Uterus (tissue), 4 donors: ENCODE data around the gene LIFR. TPM values are rescaled to one million over a fixed set of nuclear protein-coding genes. Genes with fewer than 3 reads are reported as not detected.
"Not testable (repeated sequence)": the region's sequence is repeated elsewhere in the genome, so short reads cannot be mapped to it uniquely, and the experiment has no call there.

Source experiments
- DNase-seq, 2 donors: peaks; one replicate each; pipeline ENCODE4 v3.0.0-alpha.2; 2019 to 2020
- H3K27ac ChIP-seq, 2 donors: fragments of 200-600 bp; sonication (generic); 1 replicate in 1 of 2; 2 replicates in 1 of 2; pipeline ENCODE4 v1.5.1; 2016 to 2018
- H3K27me3 ChIP-seq, 2 donors: fragments of 200-600 bp; sonication (generic); one replicate each; pipeline ENCODE4 v1.5.1; 2018 to 2019; ENCODE audit warnings: control low read depth in 1 of 2
- H3K36me3 ChIP-seq, 2 donors: fragments of 200-600 bp; sonication (generic); one replicate each; pipeline ENCODE4 v1.5.1; 2019; ENCODE audit warnings: control low read depth in 1 of 2
- H3K4me1 ChIP-seq, 2 donors: fragments of 200-600 bp; sonication (generic); one replicate each; pipeline ENCODE4 v1.5.1; 2018 to 2019; ENCODE audit warnings: control low read depth in 1 of 2
- H3K4me3 ChIP-seq, 2 donors: fragments of 200-600 bp; sonication (generic); 1 replicate in 1 of 2; 2 replicates in 1 of 2; pipeline ENCODE4 v1.5.1; 2018 to 2019; ENCODE audit warnings: mild to moderate bottlenecking in 1 of 2
- H3K9me3 ChIP-seq, 2 donors: fragments of 200-600 bp; sonication (generic); one replicate each; pipeline ENCODE4 v1.5.1; 2019; ENCODE audit warnings: control low read depth in 1 of 2
- POLR2A ChIP-seq, 2 donors: fragments of 450-650 bp; IDR thresholded peaks; one replicate each; pipeline ENCODE4 v1.6.1; 2016; ENCODE audit warnings: antibody characterized with exemption in 2 of 2, mild to moderate bottlenecking in 1 of 2, moderate library complexity in 1 of 2
- intact Hi-C: fragments of 100-400 bp; cut with DNase I; formaldehyde crosslinking; loops from one replicate; pipeline ENCODE4 v1.15.1; 2023; ENCODE audit warnings: low total_unique reads
- total RNA-seq, 4 donors: library from RNA; depleted of rRNA in 3 of 4; stranded (reverse); fragments of >200 nt in 3 of 4; gene quantifications; one replicate each; pipeline versions ENCODE4 v1.1.0 to v1.2.4, GENCODE V29; 2014 to 2023
- TF ChIP-seq, protein P1 (sequence below), 4 experiments: fragments of 200-600 bp in 2 of 4; fragments of 450-650 bp in 2 of 4; sonication (generic) in 2 of 4; IDR thresholded peaks; one replicate each; pipeline ENCODE4 v1.5.1; 2016 to 2019; ENCODE audit warnings: antibody characterized with exemption in 4 of 4, mild to moderate bottlenecking in 2 of 4, moderate library complexity in 1 of 4
- donor health status: DM: yes; HTN: yes; CAD: no.

Gene LIFR
- total RNA-seq, 4 donors from 2014 or later: 141 to 310 (median 232) TPM

- TF ChIP-seq POLR2A (IDR thresholded peaks at IDR 0.05): no peak
- TF ChIP-seq, protein P1, sequence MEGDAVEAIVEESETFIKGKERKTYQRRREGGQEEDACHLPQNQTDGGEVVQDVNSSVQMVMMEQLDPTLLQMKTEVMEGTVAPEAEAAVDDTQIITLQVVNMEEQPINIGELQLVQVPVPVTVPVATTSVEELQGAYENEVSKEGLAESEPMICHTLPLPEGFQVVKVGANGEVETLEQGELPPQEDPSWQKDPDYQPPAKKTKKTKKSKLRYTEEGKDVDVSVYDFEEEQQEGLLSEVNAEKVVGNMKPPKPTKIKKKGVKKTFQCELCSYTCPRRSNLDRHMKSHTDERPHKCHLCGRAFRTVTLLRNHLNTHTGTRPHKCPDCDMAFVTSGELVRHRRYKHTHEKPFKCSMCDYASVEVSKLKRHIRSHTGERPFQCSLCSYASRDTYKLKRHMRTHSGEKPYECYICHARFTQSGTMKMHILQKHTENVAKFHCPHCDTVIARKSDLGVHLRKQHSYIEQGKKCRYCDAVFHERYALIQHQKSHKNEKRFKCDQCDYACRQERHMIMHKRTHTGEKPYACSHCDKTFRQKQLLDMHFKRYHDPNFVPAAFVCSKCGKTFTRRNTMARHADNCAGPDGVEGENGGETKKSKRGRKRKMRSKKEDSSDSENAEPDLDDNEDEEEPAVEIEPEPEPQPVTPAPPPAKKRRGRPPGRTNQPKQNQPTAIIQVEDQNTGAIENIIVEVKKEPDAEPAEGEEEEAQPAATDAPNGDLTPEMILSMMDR (IDR thresholded peaks at IDR 0.05): no peak
- H3K9me3 ChIP-seq: no peaks in the 10 kb centered on the region
- DNase-seq: no peak
- no peak overlapping the region for H3K4me3 ChIP-seq
- no peaks in the 10 kb centered on the region for H3K27me3 ChIP-seq
- intact Hi-C loops: no loop called here
- no peak overlapping the region for H3K27ac ChIP-seq
- H3K36me3 ChIP-seq: no peaks in the 10 kb centered on the region
- no peaks in the 10 kb centered on the region for H3K4me1 ChIP-seq
These were observed 17.1 kb upstream of the LIFR start for GRCh38 chr5:38573521-38573920.

- DNase-seq: no peak
- intact Hi-C loops: no loop called here
- no peaks in the 10 kb centered on the region for H3K4me1 ChIP-seq
- H3K27ac ChIP-seq: no peak overlapping the region
- TF ChIP-seq, protein P1 (IDR thresholded peaks at IDR 0.05): no peak
- no peak for TF ChIP-seq POLR2A (IDR thresholded peaks at IDR 0.05)
- H3K36me3 ChIP-seq: no peaks in the 10 kb centered on the region
- H3K9me3 ChIP-seq: no peaks in the 10 kb centered on the region
- H3K4me3 ChIP-seq: no peak overlapping the region
- no peaks in the 10 kb centered on the region for H3K27me3 ChIP-seq
These were observed 12.7 kb upstream of the LIFR start for GRCh38 chr5:38569180-38569579.

- H3K27ac ChIP-seq, H3K4me3 ChIP-seq, H3K27me3 ChIP-seq, DNase-seq, H3K9me3 ChIP-seq, H3K36me3 ChIP-seq, intact Hi-C loops, H3K4me1 ChIP-seq: not testable (repeated sequence)
These were observed 10.9 kb upstream of the LIFR start for GRCh38 chr5:38567306-38567705.

DNA sequence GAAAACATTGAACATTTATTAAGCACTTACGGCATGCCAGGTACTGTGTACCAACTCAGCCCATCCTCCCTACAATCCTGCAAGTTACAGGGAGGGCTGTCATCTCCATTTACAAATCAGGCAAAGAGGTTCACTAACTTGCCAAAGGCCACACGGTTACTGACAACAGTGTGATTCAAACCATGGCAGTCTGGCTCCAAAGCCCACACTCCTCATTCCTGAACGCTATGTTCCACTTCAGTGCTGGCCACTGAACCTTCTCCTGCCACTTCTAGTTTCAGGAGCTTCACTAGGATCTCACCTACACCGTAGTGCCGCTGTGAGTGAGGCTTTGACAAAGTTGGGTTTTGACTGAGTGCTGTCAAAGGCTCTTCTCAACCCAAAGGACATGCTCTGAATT, 7.2 kb upstream of the LIFR start:
- Histone ChIP-seq H3K4me3 (no peak overlapping the region), H3K4me1 (no peaks in the 10 kb centered on the region), H3K27me3 (no peaks in the 10 kb centered on the region), H3K27ac (no peak overlapping the region), H3K36me3 (no peaks in the 10 kb centered on the region), H3K9me3 (no peaks in the 10 kb centered on the region)
- intact Hi-C loops: no loop called here
- no peak for DNase-seq
- TF ChIP-seq POLR2A (IDR thresholded peaks at IDR 0.05): no peak
- TF ChIP-seq, protein P1 (IDR thresholded peaks at IDR 0.05): no peak

- Histone ChIP-seq H3K9me3 (no peaks in the 10 kb centered on the region), H3K36me3 (no peaks in the 10 kb centered on the region), H3K4me1 (no peaks in the 10 kb centered on the region), H3K4me3 (no peak overlapping the region), H3K27me3 (no peaks in the 10 kb centered on the region), H3K27ac (no peak overlapping the region)
- TF ChIP-seq, protein P1 (IDR thresholded peaks at IDR 0.05): no peak
- TF ChIP-seq POLR2A (IDR thresholded peaks at IDR 0.05): no peak
- DNase-seq: no peak
- intact Hi-C loops: no loop called here
These were observed 6.2 kb upstream of the LIFR start for GRCh38 chr5:38562444-38563210.
